Measurements from ENCODE around the gene LSM3. TPM values are rescaled to one million over a fixed set of nuclear protein-coding genes. Genes with fewer than 3 reads are reported as not detected.

The LSM3 gene
- total RNA-seq: 10 to 100 TPM; 15.1 to 15.2 TPM

DNA sequence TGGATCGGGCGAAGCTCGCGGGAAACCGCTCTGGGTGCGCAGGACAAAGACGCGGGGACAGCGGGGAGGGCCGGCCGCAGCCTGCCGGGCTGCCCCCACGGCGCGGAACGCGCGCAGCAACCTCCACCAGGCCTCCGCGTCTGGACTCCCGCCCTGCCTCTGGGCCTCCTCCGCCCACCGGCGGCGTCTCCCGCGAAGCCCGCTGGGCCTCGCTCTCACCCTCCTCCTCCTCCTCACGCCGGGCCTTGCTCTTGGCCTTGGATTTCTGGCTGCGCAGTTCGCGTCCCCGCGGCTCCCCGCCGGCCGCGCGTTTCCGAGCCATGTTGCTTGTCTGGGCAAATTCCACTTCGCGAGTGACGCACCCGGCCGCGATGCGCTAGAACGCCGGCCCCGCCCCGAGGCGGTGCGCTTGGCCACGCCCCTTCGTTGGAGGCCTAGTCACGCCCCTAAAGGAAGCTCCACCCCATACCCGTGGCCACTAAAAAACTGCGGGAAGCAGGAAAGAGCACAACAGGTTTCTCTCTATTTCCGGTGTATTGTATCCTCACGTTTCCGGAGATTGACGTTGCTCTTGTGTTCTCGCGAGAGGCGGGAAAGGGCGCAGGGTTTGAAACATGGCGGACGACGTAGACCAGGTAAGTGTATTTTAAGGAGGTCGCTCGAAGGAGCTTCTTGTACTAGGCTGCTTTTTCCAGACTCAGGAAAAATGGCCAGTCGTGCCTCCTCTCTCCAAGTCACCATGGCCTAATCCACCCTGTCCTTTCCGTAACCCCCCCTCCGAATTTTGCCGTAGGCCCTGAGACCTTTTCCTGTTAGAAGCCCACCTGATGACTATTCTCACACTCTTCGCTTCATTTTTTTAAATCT lies at the start of gene LSM3, which contains the start of gene XPC:
Gene LSM3, plus strand, starts transcription at position 571 of the 867 bp plus-strand sequence. Its CDS starts 44 bp downstream, at position 615.
Gene XPC, minus strand, starts transcription at position 355 of the 867 bp plus-strand sequence. Its CDS starts 33 bp downstream, at position 322.
- H3K27ac Mint-ChIP-seq: peak within 1 kb of the TSS; percentile 94 to 95
- H3K4me1 Mint-ChIP-seq (ENCODE audit: low read depth in 2 of 2): peaks cover 49 to 57% of the 10 kb centered on the region in 2 donors
- H3K9me3 Mint-ChIP-seq: no peaks in the 10 kb centered on the region
- no peaks in the 10 kb centered on the region for H3K27me3 Mint-ChIP-seq
- H3K36me3 Mint-ChIP-seq: peaks cover 6% of the 10 kb centered on the region
- ATAC-seq (peak; percentile 98 to 99), DNase-seq (ENCODE audit: low spot score) (peak; percentile 96)
- H3K4me3 Mint-ChIP-seq: peak within 1 kb of the TSS; percentile 93

DNA sequence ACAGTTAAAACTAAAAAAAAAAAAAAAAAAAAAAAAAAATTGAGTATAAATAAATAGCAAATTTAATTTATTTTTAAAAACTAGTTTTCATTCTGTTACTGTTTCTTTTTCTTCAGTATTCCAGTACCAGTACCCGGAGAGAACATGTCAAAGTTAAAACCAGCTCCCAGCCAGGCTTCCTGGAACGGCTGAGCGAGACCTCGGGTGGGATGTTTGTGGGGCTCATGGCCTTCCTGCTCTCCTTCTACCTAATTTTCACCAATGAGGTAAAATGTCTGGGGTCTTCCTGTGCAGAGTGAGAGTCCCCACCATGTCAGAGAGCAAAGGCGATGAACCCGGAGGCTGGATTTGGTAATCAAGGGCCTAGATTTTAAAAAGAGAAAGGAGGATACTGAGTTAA lies 49.3 kb upstream of the LSM3 start:
- Mint-ChIP-seq H3K27me3 (no peaks in the 10 kb centered on the region), H3K4me3 (no peak overlapping the region), H3K9me3 (no peaks in the 10 kb centered on the region), H3K4me1 (ENCODE audit: low read depth in 2 of 2) (peaks cover 33 to 36% of the 10 kb centered on the region in 2 donors), H3K36me3 (peaks cover 25% of the 10 kb centered on the region), H3K27ac (no peak overlapping the region)
- DNase-seq (ENCODE audit: low spot score) (peak; percentile 28), ATAC-seq (no peak)

DNA sequence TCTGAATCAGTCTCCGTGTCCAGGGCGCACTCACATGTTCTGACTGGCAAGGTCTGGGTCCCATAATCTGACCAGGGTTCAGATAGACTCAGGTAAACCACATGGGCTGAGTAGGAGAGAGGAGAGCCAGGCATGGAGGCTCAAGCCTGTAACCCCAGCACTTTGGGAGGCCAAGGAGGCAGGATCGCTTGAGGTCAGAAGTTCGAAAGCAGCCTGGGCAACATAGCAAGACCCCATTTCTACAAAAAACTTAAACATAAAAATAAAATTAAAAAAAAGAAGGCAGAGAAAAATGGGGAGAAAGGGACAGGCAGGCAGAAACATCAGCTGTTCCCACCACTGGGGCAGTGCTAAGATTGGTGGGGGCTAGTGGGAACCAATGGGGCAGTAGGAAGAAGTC lies 48.4 kb upstream of the LSM3 start:
- H3K4me1 Mint-ChIP-seq (ENCODE audit: low read depth in 2 of 2): peaks cover 33 to 36% of the 10 kb centered on the region in 2 donors
- no peaks in the 10 kb centered on the region for H3K9me3 Mint-ChIP-seq
- peaks cover 25% of the 10 kb centered on the region for H3K36me3 Mint-ChIP-seq
- H3K27me3 Mint-ChIP-seq: no peaks in the 10 kb centered on the region
- DNase-seq (ENCODE audit: low spot score): no peak
- no peak overlapping the region for H3K4me3 Mint-ChIP-seq
- peak overlapping the region in 1 of 2 donors; percentile 55 for H3K27ac Mint-ChIP-seq
- no peak for ATAC-seq

DNA sequence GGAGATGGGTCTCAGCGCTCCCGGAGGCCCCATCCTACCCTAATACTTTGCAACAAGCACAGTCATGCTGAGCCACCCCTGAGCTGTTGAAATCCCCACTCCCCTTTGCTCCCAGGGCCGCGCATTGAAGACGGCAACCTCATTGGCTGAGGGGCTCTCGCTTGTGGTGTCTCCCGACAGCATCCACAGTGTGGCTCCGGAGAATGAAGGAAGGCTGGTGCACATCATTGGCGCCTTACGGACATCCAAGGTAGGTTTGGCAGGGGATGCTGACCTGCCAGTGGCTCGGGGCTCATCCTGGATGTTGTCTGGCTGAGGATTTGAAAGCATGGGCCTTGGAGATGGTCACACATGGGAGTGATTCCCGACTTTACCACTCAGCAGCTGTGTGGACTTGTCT lies 47.9 kb upstream of the LSM3 start:
- Mint-ChIP-seq H3K4me3 (no peak overlapping the region), H3K9me3 (no peaks in the 10 kb centered on the region), H3K4me1 (ENCODE audit: low read depth in 2 of 2) (peaks cover 31% of the 10 kb centered on the region in 2 donors), H3K27me3 (no peaks in the 10 kb centered on the region), H3K36me3 (peaks cover 25% of the 10 kb centered on the region), H3K27ac (no peak overlapping the region)
- ATAC-seq (no peak), DNase-seq (ENCODE audit: low spot score) (peak; percentile 29)

DNA sequence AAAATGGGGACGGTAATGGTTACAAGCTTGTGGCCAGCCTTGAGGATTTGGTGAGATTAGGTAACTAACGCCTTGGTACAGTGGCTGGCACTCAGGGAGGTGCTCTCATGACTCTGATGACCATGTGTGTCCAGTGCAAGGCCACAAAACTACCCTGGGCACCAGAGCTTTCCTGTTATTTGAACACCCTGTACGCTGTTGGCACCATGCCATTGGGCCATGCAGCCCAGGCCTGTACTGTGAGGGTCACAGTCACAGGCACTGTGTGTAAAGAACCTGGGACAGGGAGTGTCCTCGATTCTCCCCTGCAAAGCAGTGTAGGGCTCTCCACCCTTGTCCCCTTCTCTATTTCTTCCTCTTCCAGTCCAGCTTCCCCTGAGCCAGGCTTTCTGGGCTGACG lies 47.5 kb upstream of the LSM3 start:
- no peaks in the 10 kb centered on the region for H3K27me3 Mint-ChIP-seq
- no peak for ATAC-seq
- H3K4me1 Mint-ChIP-seq (ENCODE audit: low read depth in 2 of 2): peaks cover 27% of the 10 kb centered on the region in 2 donors
- H3K36me3 Mint-ChIP-seq: peaks cover 25% of the 10 kb centered on the region
- DNase-seq (ENCODE audit: low spot score): peak; percentile 22
- H3K27ac Mint-ChIP-seq: no peak overlapping the region
- no peak overlapping the region for H3K4me3 Mint-ChIP-seq
- H3K9me3 Mint-ChIP-seq: no peaks in the 10 kb centered on the region

DNA sequence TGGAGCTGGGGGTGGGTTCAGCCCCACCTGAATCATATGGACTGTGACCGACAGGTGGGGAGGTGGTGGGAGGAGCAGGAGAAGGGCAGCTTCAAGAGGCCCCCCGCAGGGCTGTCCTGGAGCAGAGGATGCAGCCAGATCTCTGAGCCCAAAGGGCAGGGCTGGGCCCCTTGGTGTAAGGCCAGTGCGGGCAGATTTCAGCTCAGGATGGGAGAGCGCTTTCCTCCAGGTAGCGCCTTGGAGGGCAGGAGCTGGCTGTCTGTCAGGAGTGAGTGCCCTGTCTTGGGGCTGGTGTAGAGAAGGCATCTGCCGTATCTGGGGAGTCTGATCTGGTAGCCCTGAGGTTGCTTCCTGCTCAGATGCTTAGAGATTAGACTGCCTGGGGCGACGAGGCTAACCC lies 46.5 kb upstream of the LSM3 start:
- DNase-seq (ENCODE audit: low spot score) (peak; percentile 13), ATAC-seq (no peak)
- Mint-ChIP-seq H3K27ac (no peak overlapping the region), H3K27me3 (no peaks in the 10 kb centered on the region), H3K36me3 (peaks cover 25% of the 10 kb centered on the region), H3K4me3 (no peak overlapping the region), H3K4me1 (ENCODE audit: low read depth in 2 of 2) (peaks cover 19 to 21% of the 10 kb centered on the region in 2 donors), H3K9me3 (no peaks in the 10 kb centered on the region)

DNA sequence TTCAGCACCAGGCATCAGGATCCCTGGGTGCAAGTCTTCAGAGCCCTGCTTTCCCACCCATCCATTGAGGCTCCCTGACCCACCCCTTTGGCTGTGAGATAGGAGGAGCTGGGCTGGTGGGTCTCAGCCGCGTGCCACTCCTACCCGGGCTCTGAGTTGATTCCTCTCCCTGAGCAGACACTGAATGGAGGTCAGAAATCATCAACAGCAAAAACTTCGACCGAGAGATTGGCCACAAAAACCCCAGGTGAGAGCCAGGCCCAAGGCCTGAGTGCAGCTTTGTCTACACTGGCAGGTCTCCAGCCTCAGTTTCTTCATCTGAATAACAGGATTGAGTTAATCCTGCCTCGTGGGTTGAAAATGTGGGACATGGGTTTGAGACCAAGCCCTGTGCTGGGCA lies 45.9 kb upstream of the LSM3 start:
- no peaks in the 10 kb centered on the region for H3K9me3 Mint-ChIP-seq
- DNase-seq (ENCODE audit: low spot score): no peak
- no peaks in the 10 kb centered on the region for H3K27me3 Mint-ChIP-seq
- H3K4me1 Mint-ChIP-seq (ENCODE audit: low read depth in 2 of 2): peaks cover 13 to 16% of the 10 kb centered on the region in 2 donors
- no peak for ATAC-seq
- peaks cover 25% of the 10 kb centered on the region for H3K36me3 Mint-ChIP-seq
- no peak overlapping the region for H3K27ac Mint-ChIP-seq
- H3K4me3 Mint-ChIP-seq: no peak overlapping the region

DNA sequence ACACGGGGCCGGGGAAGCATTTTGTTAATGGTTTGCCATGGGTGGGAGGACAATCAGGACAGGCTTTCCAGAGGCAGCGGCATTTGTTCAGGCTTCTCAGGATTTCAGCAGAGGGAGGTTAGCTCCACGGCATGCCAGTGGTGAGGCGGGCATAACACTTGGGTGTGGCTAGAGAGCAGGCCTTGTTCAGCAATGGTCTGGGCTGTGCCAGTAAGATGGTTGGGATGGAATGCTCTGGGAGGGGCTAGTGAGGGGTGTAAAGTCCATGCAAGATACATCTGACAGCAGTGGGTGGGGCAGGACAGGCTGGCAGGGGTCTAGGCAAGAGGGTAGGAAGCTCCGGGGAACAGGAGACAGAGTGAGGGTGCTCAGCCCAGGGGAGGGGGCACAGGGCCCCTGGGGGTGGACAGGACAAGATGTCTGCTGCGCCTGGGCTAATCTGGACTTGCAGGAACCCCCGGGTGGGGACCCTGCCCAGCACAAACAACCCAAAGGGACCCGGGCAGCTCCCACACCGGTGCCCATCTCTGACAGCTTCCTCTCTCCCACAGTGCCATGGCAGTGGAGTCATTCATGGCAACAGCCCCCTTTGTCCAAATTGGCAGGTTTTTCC lies 45.3 kb upstream of the LSM3 start:
- peaks cover 7 to 10% of the 10 kb centered on the region in 2 donors for H3K4me1 Mint-ChIP-seq (ENCODE audit: low read depth in 2 of 2)
- DNase-seq (ENCODE audit: low spot score) (peak; percentile 59), ATAC-seq (no peak)
- no peak overlapping the region for H3K27ac Mint-ChIP-seq
- H3K9me3 Mint-ChIP-seq: no peaks in the 10 kb centered on the region
- H3K27me3 Mint-ChIP-seq: no peaks in the 10 kb centered on the region
- no peak overlapping the region for H3K4me3 Mint-ChIP-seq
- peaks cover 22% of the 10 kb centered on the region for H3K36me3 Mint-ChIP-seq

DNA sequence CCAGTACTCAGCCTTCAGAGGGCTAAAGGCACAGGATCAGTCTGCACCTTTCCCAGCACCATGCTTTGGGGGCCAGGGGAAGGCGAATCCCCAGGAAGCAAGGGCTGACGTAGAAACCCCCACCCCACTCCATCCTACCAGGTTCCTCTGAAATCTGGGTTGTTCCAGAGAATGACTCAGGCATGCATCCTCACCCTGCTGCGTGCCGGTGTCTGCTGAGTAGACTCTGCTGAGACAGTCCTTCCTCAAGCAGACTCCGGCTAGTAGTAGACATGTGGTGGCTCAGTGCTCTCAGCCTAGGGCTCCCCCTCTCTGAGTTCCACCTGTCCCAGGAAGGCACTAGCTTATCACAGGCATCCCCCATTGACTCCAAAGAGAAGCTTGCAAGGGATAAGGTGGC lies 44.7 kb upstream of the LSM3 start:
- no peak overlapping the region for H3K4me3 Mint-ChIP-seq
- DNase-seq (ENCODE audit: low spot score) (peak; percentile 44), ATAC-seq (no peak)
- H3K27me3 Mint-ChIP-seq: no peaks in the 10 kb centered on the region
- peaks cover 17% of the 10 kb centered on the region for H3K36me3 Mint-ChIP-seq
- H3K27ac Mint-ChIP-seq: no peak overlapping the region
- peaks cover 2 to 4% of the 10 kb centered on the region in 2 donors for H3K4me1 Mint-ChIP-seq (ENCODE audit: low read depth in 2 of 2)
- no peaks in the 10 kb centered on the region for H3K9me3 Mint-ChIP-seq

DNA sequence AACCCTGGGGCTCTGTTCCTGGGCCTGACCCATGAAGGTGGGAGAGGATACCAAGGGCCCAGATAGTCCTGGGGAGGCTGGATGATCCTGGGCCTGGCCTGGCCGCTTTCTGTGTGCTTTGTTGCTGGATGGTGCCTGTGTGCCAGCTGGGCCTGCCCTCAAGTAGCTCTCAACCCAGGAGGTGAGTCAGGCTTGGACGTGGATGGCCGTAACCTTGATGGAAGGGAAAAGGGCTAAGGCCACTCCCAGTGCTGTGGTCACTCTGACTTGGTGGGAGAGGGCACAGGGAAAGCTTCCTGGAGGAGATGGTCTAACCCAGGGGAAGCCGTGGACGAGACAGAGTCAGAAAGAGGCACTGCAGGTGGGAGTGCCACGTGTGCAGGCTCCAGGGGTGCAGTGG lies 44.3 kb upstream of the LSM3 start:
- Mint-ChIP-seq H3K27ac (no peak overlapping the region), H3K36me3 (peaks cover 15% of the 10 kb centered on the region), H3K4me3 (no peak overlapping the region), H3K4me1 (ENCODE audit: low read depth in 2 of 2) (peaks cover 0 to 4% of the 10 kb centered on the region in 2 donors), H3K27me3 (no peaks in the 10 kb centered on the region), H3K9me3 (no peaks in the 10 kb centered on the region)
- DNase-seq (ENCODE audit: low spot score): no peak
- ATAC-seq: no peak

DNA sequence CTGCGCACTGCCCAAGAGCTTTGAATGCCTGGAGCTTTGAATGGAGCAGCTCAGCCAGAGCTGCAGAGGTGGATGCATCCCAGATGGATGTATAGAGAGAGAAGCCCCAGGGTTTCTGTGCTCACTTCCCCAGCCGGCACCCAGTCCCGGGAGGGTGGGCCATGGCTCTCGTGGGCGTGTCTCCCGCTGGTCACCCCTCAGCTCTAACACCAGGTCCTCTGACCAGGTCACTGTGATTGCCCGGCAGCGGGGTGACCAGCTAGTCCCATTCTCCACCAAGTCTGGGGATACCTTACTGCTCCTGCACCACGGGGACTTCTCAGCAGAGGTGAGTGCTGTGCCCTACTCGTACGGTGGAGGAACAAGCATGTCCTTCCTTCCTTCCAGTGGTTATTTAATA lies 43.0 kb upstream of the LSM3 start:
- Mint-ChIP-seq H3K36me3 (peaks cover 9% of the 10 kb centered on the region), H3K27ac (no peak overlapping the region), H3K4me1 (ENCODE audit: low read depth in 2 of 2) (peaks cover 0 to 8% of the 10 kb centered on the region in 2 donors), H3K27me3 (no peaks in the 10 kb centered on the region), H3K9me3 (no peaks in the 10 kb centered on the region), H3K4me3 (no peak overlapping the region)
- ATAC-seq (no peak), DNase-seq (ENCODE audit: low spot score) (no peak)

DNA sequence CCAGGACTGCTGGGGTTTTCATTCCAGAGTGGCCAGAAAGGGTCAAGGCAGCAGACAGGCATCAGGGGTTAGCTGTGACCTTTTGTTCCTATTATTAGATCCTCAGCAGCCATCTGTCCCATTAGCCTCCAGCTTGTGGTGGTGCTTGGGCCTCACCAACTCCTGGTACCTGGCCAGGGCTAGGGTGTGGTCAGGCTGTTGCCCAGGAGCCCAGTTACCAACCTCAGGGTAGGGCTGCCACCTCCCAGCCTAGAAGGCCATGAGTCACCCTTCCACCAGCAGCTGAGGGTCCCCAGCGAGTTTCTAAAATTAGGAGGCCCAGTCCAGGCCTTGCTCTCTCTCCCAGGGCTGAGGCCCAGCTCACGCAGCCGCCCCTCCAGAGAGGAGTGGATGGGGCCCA lies 41.6 kb upstream of the LSM3 start:
- ATAC-seq: no peak
- Mint-ChIP-seq H3K36me3 (peaks cover 4% of the 10 kb centered on the region), H3K27me3 (no peaks in the 10 kb centered on the region)

DNA sequence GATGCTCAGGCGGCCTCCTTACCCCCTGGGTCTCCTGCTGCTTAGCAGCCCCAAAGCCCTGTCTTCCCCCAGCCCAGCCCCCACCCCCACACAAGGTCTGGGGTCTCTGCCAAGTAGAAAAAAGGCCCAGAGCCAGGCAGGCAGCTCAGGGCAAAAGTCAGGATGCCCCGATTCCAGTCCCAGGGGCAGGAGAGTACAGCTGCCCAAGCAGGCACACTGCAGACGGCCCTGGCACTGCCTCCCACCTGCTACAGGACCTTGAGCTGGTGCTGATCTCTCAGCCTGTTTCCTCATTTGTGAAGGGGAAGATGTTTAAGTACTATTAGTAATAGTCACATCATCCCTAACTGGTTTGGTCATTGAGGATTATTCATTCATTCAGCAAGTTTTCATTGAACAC lies 41.2 kb upstream of the LSM3 start:
- Mint-ChIP-seq H3K27ac (no peak overlapping the region), H3K36me3 (peaks cover 4% of the 10 kb centered on the region), H3K4me3 (no peak overlapping the region), H3K9me3 (no peaks in the 10 kb centered on the region), H3K4me1 (ENCODE audit: low read depth in 2 of 2) (peaks cover 15 to 22% of the 10 kb centered on the region in 2 donors), H3K27me3 (no peaks in the 10 kb centered on the region)
- DNase-seq (ENCODE audit: low spot score): no peak
- no peak for ATAC-seq

More for the DNA sequence above, 41.6 kb upstream of the LSM3 start:
- H3K4me1 Mint-ChIP-seq (ENCODE audit: low read depth in 2 of 2): peaks cover 10 to 17% of the 10 kb centered on the region in 2 donors
- H3K27ac Mint-ChIP-seq: no peak overlapping the region
- no peaks in the 10 kb centered on the region for H3K9me3 Mint-ChIP-seq
- DNase-seq (ENCODE audit: low spot score): peak; percentile 35
- no peak overlapping the region for H3K4me3 Mint-ChIP-seq

All from natural killer cell treated with Interleukin-12 subunit alpha and Interleukin-12 subunit beta and Interleukin-15 and Interleukin-18, amount 100 ng/mL, for 72 hours (primary cell).